Thymus (tissue), 11 donors: ENCODE data around the gene CT47C1. TPM values are rescaled to one million over a fixed set of nuclear protein-coding genes. Genes with fewer than 3 reads are reported as not detected.

Experiments used
- DNase-seq, 9 donors: peaks; one replicate each; pipeline ENCODE4 v3.0.0-alpha.2; 2013; ENCODE audit warnings: low spot score in 9 of 9, low read depth in 6 of 9, missing footprints in 1 of 9
- H3K27ac ChIP-seq, 2 donors: one replicate each; pipeline ENCODE4 v1.5.1; 2013; ENCODE audit warnings: control low read depth in 1 of 2, low read depth in 1 of 2, low read length in 1 of 2, mild to moderate bottlenecking in 1 of 2, moderate library complexity in 1 of 2
- H3K27me3 ChIP-seq, 2 donors: one replicate each; pipeline ENCODE4 v1.5.1; 2013; ENCODE audit warnings: low read length in 1 of 2; ENCODE audit not compliant: control insufficient read depth in 2 of 2, insufficient read depth in 1 of 2
- H3K36me3 ChIP-seq, 2 donors: one replicate each; pipeline ENCODE4 v1.5.1; 2013; ENCODE audit warnings: low read length in 1 of 2, mild to moderate bottlenecking in 1 of 2, moderate library complexity in 1 of 2; ENCODE audit not compliant: control insufficient read depth in 2 of 2, insufficient read depth in 2 of 2
- H3K4me1 ChIP-seq, 2 donors: one replicate each; pipeline ENCODE4 v1.5.1; 2013; ENCODE audit warnings: low read length in 2 of 2; ENCODE audit not compliant: control insufficient read depth in 2 of 2, insufficient read depth in 2 of 2
- H3K4me3 ChIP-seq, 2 donors: one replicate each; pipeline ENCODE4 v1.5.1; 2013; ENCODE audit warnings: low read length in 2 of 2, control low read depth in 1 of 2, mild to moderate bottlenecking in 1 of 2
- H3K9me3 ChIP-seq, 2 donors: one replicate each; pipeline ENCODE4 v1.5.1; 2013; ENCODE audit warnings: low read length in 1 of 2, mild to moderate bottlenecking in 1 of 2; ENCODE audit not compliant: control insufficient read depth in 2 of 2, insufficient read depth in 1 of 2
- whole genome bisulfite sequencing: extraction: QIAGEN DNeasy Blood & Tissue Kit; methylation state at CpG from one replicate; pipeline ENCODE4 v1.1.7; 2013; 5-methylcytosine and 5-hydroxymethylcytosine counted together
- polyA plus RNA-seq: library from polyadenylated mRNA; stranded (reverse); fragments of 200-250 nt; gene quantifications from one replicate; pipeline ENCODE4 v1.2.3, GENCODE V29; 2013
- total RNA-seq: library from RNA; stranded (reverse); fragments of 120-200 nt; gene quantifications from one replicate; pipeline ENCODE4 v1.2.4, GENCODE V29; 2013
- donor health status: healthy.

CT47C1 gene
- total and polyA plus RNA-seq, 2 donors: not detected

GRCh38 chrX:119069128-119069527 lies 3.7 kb upstream of the CT47C1 start:
- H3K36me3 ChIP-seq: no peaks in the 10 kb centered on the region

GRCh38 chrX:119069762-119070161 lies 3.0 kb upstream of the CT47C1 start:
- Histone ChIP-seq H3K4me1 (no peaks in the 10 kb centered on the region), H3K27me3 (no peaks in the 10 kb centered on the region), H3K27ac (no peak overlapping the region), H3K36me3 (no peaks in the 10 kb centered on the region), H3K9me3 (no peaks in the 10 kb centered on the region), H3K4me3 (no peak overlapping the region)
- 100% methylated on average over 1 of the region's 1 CpG for WGBS
- DNase-seq: no peak

More at GRCh38 chrX:119069128-119069527, 3.7 kb upstream of the CT47C1 start:
- 93% methylated on average over 1 of the region's 1 CpG for WGBS
- Histone ChIP-seq H3K9me3 (no peaks in the 10 kb centered on the region), H3K27me3 (no peaks in the 10 kb centered on the region), H3K4me3 (no peak overlapping the region), H3K4me1 (no peaks in the 10 kb centered on the region), H3K27ac (no peak overlapping the region)
- DNase-seq: no peak

- Histone ChIP-seq H3K4me1 (no peaks in the 10 kb centered on the region), H3K36me3 (no peaks in the 10 kb centered on the region), H3K9me3 (no peaks in the 10 kb centered on the region), H3K27ac (no peak overlapping the region), H3K27me3 (no peaks in the 10 kb centered on the region), H3K4me3 (no peak overlapping the region)
- DNase-seq: no peak
- 71% methylated on average over 2 of the region's 2 CpGs for WGBS
These were observed 1.4 kb upstream of the CT47C1 start for GRCh38 chrX:119071381-119071780.

- no peaks in the 10 kb centered on the region for H3K9me3 ChIP-seq
- WGBS: 98% methylated on average over 43 of the region's 43 CpGs
- H3K4me1 ChIP-seq: no peaks in the 10 kb centered on the region
- H3K27me3 ChIP-seq: no peaks in the 10 kb centered on the region
- H3K4me3 ChIP-seq: no peak overlapping the region
- no peak overlapping the region for H3K27ac ChIP-seq
- no peak for DNase-seq
- H3K36me3 ChIP-seq: no peaks in the 10 kb centered on the region
These were observed 560 bp downstream of the CT47C1 start for GRCh38 chrX:119073200-119073905.

GRCh38 chrX:119073911-119074310 lies 1.1 kb downstream of the CT47C1 start:
- Histone ChIP-seq H3K27ac (no peak overlapping the region), H3K4me1 (no peaks in the 10 kb centered on the region), H3K27me3 (no peaks in the 10 kb centered on the region), H3K9me3 (no peaks in the 10 kb centered on the region), H3K4me3 (no peak overlapping the region), H3K36me3 (no peaks in the 10 kb centered on the region)
- WGBS: 98% methylated on average over 18 of the region's 19 CpGs
- no peak for DNase-seq

- no peak overlapping the region for H3K27ac ChIP-seq
- H3K4me3 ChIP-seq: no peak overlapping the region
- no peaks in the 10 kb centered on the region for H3K9me3 ChIP-seq
- DNase-seq: no peak
- no peaks in the 10 kb centered on the region for H3K36me3 ChIP-seq
- no peaks in the 10 kb centered on the region for H3K27me3 ChIP-seq
- H3K4me1 ChIP-seq: no peaks in the 10 kb centered on the region
- 93% methylated on average over 3 of the region's 3 CpGs for WGBS
These were observed 2.7 kb downstream of the CT47C1 start for GRCh38 chrX:119075270-119076025.

- 93% methylated on average over 1 of the region's 1 CpG for whole genome bisulfite sequencing
- H3K4me3 ChIP-seq: no peak overlapping the region
- no peak for DNase-seq
- no peaks in the 10 kb centered on the region for H3K4me1 ChIP-seq
- H3K9me3 ChIP-seq: no peaks in the 10 kb centered on the region
- H3K27me3 ChIP-seq: no peaks in the 10 kb centered on the region
- no peak overlapping the region for H3K27ac ChIP-seq
- H3K36me3 ChIP-seq: no peaks in the 10 kb centered on the region
These were observed 9.5 kb downstream of the CT47C1 start for GRCh38 chrX:119082278-119082677.

- no peak for DNase-seq
- no peaks in the 10 kb centered on the region for H3K9me3 ChIP-seq
- no peak overlapping the region for H3K27ac ChIP-seq
- 90% methylated on average over 3 of the region's 3 CpGs for WGBS
- no peaks in the 10 kb centered on the region for H3K36me3 ChIP-seq
- H3K4me3 ChIP-seq: no peak overlapping the region
- no peaks in the 10 kb centered on the region for H3K27me3 ChIP-seq
- no peaks in the 10 kb centered on the region for H3K4me1 ChIP-seq
These were observed 12.0 kb downstream of the CT47C1 start for GRCh38 chrX:119084766-119085165.

GRCh38 chrX:119087121-119087520 lies 14.3 kb downstream of the CT47C1 start:
- Histone ChIP-seq H3K9me3 (no peaks in the 10 kb centered on the region), H3K27ac (no peak overlapping the region), H3K4me1 (no peaks in the 10 kb centered on the region), H3K27me3 (no peaks in the 10 kb centered on the region), H3K36me3 (no peaks in the 10 kb centered on the region), H3K4me3 (no peak overlapping the region)
- no peak for DNase-seq
- WGBS: 92% methylated on average over 1 of the region's 1 CpG
